Kidney (tissue), 14 donors: ENCODE results near the gene MRO. TPM values are rescaled to one million over a fixed set of nuclear protein-coding genes. Genes with fewer than 3 reads are reported as not detected.

Source experiments
- DNase-seq, 5 donors: peaks; one replicate each; pipeline ENCODE4 v3.0.0-alpha.2; 2013 to 2020
- FAIRE-seq: peaks from 2 replicates; lab custom pipeline; 2012; peaks lifted over from hg19 to GRCh38; lab: Jason Lieb, UNC
- H3K27ac ChIP-seq, 2 donors: one replicate each; pipeline ENCODE4 v1.7.0; 2013; ENCODE audit warnings: low read depth in 2 of 2, low read length in 2 of 2, inconsistent platforms in 1 of 2
- H3K27me3 ChIP-seq: one replicate; pipeline ENCODE4 v1.7.1; 2013; ENCODE audit warnings: low read length, inconsistent platforms; ENCODE audit not compliant: control insufficient read depth, insufficient read depth
- H3K36me3 ChIP-seq, 3 donors: one replicate each; pipeline versions ENCODE4 v1.7.0 to v1.7.1; 2013; ENCODE audit warnings: low read length in 3 of 3, control low read depth in 1 of 3, inconsistent platforms in 1 of 3; ENCODE audit not compliant: insufficient read depth in 3 of 3, control insufficient read depth in 2 of 3
- H3K4me1 ChIP-seq, 3 donors: one replicate each; pipeline versions ENCODE4 v1.7.0 to v1.7.1; 2013; ENCODE audit warnings: low read length in 3 of 3, inconsistent platforms in 1 of 3, low read depth in 1 of 3; ENCODE audit not compliant: control insufficient read depth in 2 of 3, insufficient read depth in 2 of 3
- H3K4me3 ChIP-seq, 3 donors: one replicate each; pipeline versions ENCODE4 v1.7.0 to v1.8.1; 2013; ENCODE audit warnings: low read length in 3 of 3, control low read depth in 1 of 3, inconsistent platforms in 1 of 3
- H3K9ac ChIP-seq, 3 donors: one replicate each; pipeline versions ENCODE4 v1.7.0 to v1.7.1; 2013; ENCODE audit warnings: low read length in 3 of 3, control low read depth in 1 of 3, inconsistent platforms in 1 of 3
- H3K9me3 ChIP-seq, 3 donors: one replicate each; pipeline versions ENCODE4 v1.7.0 to v1.7.1; 2013; ENCODE audit warnings: low read length in 3 of 3, control low read depth in 1 of 3, inconsistent platforms in 1 of 3; ENCODE audit not compliant: control insufficient read depth in 2 of 3, insufficient read depth in 1 of 3
- intact Hi-C: fragments of 100-400 bp; cut with DNase I; formaldehyde crosslinking; loops from one replicate; pipeline ENCODE4 v1.11.1; 2022
- polyA plus RNA-seq: library from polyadenylated mRNA; stranded (reverse); fragments of 350-450 nt; fragmentation: Illumina TruSeq; extraction: RNeasy Lipid Tissue Mini Kit (QIAGEN cat#74804); gene quantifications from one replicate; pipeline ENCODE4 v1.2.3, GENCODE V29; 2014; ENCODE audit warnings: low read depth, low replicate concordance; ENCODE audit not compliant: insufficient read depth
- total RNA-seq: library from RNA; stranded (reverse); fragmentation: NEBNext Ultra II Directional; extraction: Animal tissue kit (Norgen Biotek cat#: 25700); gene quantifications from one replicate; pipeline ENCODE4 v1.2.1, GENCODE V29; 2021
- TF ChIP-seq, protein P1 (sequence below): IDR thresholded peaks from 3 replicates; pipeline ENCODE4 v1.5.1; 2012; ENCODE audit warnings: mild to moderate bottlenecking, moderate library complexity, borderline replicate concordance; ENCODE audit not compliant: insufficient read depth; ENCODE audit errors: extremely low read depth
- donor health status: control.
- donor health status: control.
- donor health status: control.
- donor health status: control.
- donor health status: control.
- donor health status: DM: yes; HTN: yes; CAD: no.
- donor health status: Normal renal cell carcinoma (clear cell type).

Gene MRO
- total and polyA plus RNA-seq, 2 donors from 2014 or later = 2.9 to 6.9 TPM

DNA sequence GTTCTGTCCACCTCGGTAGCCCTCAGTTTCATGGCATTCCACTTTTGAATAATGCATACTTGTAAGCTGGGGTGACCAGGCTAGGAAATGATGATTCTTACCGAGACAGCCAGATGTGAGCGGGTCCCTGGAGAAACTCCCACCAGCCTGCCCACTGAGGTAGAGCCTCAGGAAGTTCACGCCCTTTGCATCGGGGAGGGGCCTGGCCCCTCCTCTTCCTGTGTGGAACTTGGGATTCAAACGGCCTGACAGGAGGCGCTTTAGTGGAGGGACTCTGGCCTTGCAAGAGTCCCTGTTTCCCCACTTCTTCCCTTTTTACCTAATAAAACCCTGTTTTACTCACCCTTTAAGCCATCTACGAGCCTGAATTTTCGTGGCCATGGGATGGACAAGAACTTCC, 44.6 kb downstream of the MRO start:
- intact Hi-C loops = no loop called here
- no peak for FAIRE-seq
- H3K27ac ChIP-seq = no peak overlapping the region

DNA sequence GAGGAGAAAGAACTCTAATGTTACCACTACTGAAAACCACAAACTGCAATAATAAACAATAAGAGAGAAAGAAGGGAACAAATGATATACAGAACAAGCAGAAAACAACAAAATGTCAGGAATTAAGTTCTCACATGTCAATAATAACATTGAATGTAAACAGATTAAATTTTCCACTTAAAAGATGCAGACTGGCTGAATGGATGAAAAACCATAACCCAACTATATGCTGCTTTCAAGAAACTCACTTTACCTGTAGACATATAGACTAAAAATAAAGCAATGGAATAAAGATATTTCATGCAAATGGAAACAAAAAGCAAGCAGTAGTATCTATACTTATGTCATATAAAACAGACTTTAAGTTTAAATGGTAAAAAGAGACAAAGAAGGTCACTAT, 50.4 kb downstream of the MRO start:
- Histone ChIP-seq H3K9me3 (peaks cover 0 to 25% (median 0%) of the 10 kb centered on the region in 3 donors), H3K27ac (no peak overlapping the region), H3K4me3 (no peak overlapping the region), H3K4me1 (no peaks in the 10 kb centered on the region), H3K9ac (no peak overlapping the region), H3K36me3 (no peaks in the 10 kb centered on the region), H3K27me3 (no peaks in the 10 kb centered on the region)
- no peak for FAIRE-seq
- TF ChIP-seq, protein P1, sequence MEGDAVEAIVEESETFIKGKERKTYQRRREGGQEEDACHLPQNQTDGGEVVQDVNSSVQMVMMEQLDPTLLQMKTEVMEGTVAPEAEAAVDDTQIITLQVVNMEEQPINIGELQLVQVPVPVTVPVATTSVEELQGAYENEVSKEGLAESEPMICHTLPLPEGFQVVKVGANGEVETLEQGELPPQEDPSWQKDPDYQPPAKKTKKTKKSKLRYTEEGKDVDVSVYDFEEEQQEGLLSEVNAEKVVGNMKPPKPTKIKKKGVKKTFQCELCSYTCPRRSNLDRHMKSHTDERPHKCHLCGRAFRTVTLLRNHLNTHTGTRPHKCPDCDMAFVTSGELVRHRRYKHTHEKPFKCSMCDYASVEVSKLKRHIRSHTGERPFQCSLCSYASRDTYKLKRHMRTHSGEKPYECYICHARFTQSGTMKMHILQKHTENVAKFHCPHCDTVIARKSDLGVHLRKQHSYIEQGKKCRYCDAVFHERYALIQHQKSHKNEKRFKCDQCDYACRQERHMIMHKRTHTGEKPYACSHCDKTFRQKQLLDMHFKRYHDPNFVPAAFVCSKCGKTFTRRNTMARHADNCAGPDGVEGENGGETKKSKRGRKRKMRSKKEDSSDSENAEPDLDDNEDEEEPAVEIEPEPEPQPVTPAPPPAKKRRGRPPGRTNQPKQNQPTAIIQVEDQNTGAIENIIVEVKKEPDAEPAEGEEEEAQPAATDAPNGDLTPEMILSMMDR = no peak
- DNase-seq = no peak
- intact Hi-C loops = no loop called here

More for the DNA sequence above, 44.6 kb downstream of the MRO start:
- TF ChIP-seq, protein P1 = no peak
- H3K4me1 ChIP-seq = no peaks in the 10 kb centered on the region
- no peaks in the 10 kb centered on the region for H3K27me3 ChIP-seq
- peaks cover 0 to 3% (median 0%) of the 10 kb centered on the region in 3 donors for H3K9me3 ChIP-seq
- H3K9ac ChIP-seq = no peak overlapping the region
- no peak for DNase-seq
- no peak overlapping the region for H3K4me3 ChIP-seq
- H3K36me3 ChIP-seq = no peaks in the 10 kb centered on the region

DNA sequence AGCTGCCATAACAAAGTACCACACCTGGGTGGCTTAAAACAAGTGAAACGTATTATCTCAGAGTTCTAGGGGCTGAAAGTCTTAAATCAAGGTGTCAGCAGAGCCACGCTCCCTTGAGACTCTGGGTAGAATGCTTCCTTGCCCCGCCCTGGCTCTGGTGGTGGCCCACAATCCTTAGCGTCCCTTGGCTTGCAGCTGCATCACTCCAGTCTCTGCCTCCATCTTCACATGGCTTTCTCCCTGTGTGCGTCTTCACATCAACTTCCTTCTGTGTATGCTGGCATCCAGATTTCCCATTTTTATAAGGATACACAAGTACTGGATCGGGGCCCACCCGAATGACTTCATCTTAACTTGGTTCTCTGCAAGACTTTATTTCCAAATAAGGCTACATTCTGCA, 62.5 kb downstream of the MRO start:
- no peak for FAIRE-seq
- Histone ChIP-seq H3K27me3 (no peaks in the 10 kb centered on the region), H3K9ac (no peak overlapping the region), H3K4me3 (no peak overlapping the region), H3K4me1 (no peaks in the 10 kb centered on the region), H3K27ac (no peak overlapping the region), H3K36me3 (no peaks in the 10 kb centered on the region), H3K9me3 (no peaks in the 10 kb centered on the region)
- TF ChIP-seq, protein P1 = no peak
- intact Hi-C loops = no loop called here
- DNase-seq = no peak

DNA sequence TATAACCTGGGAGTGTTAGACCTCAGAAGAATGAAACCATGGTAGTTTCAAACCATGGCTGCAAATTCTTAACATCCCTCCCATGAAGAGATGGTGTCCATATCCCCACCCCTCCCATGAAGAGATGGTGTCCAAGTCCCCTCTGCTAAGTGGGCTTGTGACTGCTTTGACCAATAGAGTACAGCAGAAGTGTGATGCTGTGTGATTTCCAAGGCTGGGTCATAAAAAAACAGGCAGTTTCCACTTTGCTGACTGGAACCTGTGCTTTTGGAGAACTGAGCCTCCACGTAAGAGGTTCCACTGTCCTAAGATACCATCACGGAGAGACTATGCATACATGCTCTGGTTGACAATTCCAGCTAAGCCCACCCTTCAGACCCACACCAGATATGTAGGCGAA, 65.5 kb downstream of the MRO start:
- Histone ChIP-seq H3K9me3 (no peaks in the 10 kb centered on the region), H3K4me1 (no peaks in the 10 kb centered on the region), H3K27ac (no peak overlapping the region), H3K9ac (no peak overlapping the region), H3K4me3 (no peak overlapping the region), H3K36me3 (no peaks in the 10 kb centered on the region), H3K27me3 (no peaks in the 10 kb centered on the region)
- intact Hi-C loops = no loop called here
- DNase-seq (no peak), FAIRE-seq (no peak)
- TF ChIP-seq, protein P1 = no peak
